ENCODE results near the gene MAPRE3. TPM values are rescaled to one million over a fixed set of nuclear protein-coding genes. Genes with fewer than 3 reads are reported as not detected.

The MAPRE3 gene
- total RNA-seq, 1 experiment from 2014 or later = 10.3 TPM

DNA sequence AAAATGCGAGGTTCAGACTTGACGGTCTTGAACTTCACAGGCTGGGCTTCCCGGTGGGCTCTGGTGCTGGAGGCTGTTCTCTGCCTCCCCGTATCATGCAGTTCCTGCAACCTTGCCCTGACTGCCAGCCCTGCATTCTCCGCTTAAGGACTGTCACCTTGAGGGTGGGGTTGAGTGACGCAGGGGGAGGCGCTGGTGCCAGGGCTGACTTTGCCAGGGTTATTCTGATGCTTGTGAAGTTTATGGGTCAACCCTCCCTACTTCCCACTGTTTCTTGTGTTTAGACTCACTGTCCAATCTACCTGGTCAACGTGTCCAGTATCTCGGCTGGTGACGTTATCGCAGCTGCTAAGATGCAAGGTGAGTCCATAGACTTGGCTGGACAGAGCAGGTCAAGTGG lies 37.5 kb upstream of the MAPRE3 start (continued):
- TF ChIP-seq ZNF263 (CRISPR knock-in tag; IDR thresholded peaks at IDR 0.05; ENCODE audit: low read depth) = no peak

GRCh38 chr2:26933431-26934334 lies 36.8 kb upstream of the MAPRE3 start:
- H3K27me3 Mint-ChIP-seq (ENCODE audit: low read depth) = no peaks in the 10 kb centered on the region
- no peak for DNase-seq (ENCODE audit: low spot score)
- no peak overlapping the region for H3K4me3 Mint-ChIP-seq
- ATAC-seq = no peak
- no peak overlapping the region for H3K27ac Mint-ChIP-seq
- no peaks in the 10 kb centered on the region for H3K36me3 Mint-ChIP-seq
- no peak for TF ChIP-seq TEAD4 (CRISPR knock-in tag; IDR thresholded peaks at IDR 0.05)
- TF ChIP-seq ELF4 (CRISPR knock-in tag; IDR thresholded peaks at IDR 0.05; ENCODE audit: low read depth) = no peak
- TF ChIP-seq NR1H2 (CRISPR knock-in tag; IDR thresholded peaks at IDR 0.05) = no peak
- TF ChIP-seq E2F1 (CRISPR knock-in tag; IDR thresholded peaks at IDR 0.05) = no peak
- TF ChIP-seq E2F5 (CRISPR knock-in tag; IDR thresholded peaks at IDR 0.05) = no peak
- no peak for TF ChIP-seq TEAD1 (CRISPR knock-in tag; IDR thresholded peaks at IDR 0.05)
- TF ChIP-seq, protein P1, sequence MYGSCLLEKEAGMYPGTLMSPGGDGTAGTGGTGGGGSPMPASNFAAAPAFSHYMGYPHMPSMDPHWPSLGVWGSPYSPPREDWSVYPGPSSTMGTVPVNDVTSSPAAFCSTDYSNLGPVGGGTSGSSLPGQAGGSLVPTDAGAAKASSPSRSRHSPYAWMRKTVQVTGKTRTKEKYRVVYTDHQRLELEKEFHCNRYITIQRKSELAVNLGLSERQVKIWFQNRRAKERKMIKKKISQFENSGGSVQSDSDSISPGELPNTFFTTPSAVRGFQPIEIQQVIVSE (CRISPR knock-in tag; IDR thresholded peaks at IDR 0.05; ENCODE audit: borderline replicate concordance) = no peak
- TF ChIP-seq, protein P2, sequence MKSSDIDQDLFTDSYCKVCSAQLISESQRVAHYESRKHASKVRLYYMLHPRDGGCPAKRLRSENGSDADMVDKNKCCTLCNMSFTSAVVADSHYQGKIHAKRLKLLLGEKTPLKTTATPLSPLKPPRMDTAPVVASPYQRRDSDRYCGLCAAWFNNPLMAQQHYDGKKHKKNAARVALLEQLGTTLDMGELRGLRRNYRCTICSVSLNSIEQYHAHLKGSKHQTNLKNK (CRISPR knock-in tag; IDR thresholded peaks at IDR 0.05) = no peak
- TF ChIP-seq GTF2I (CRISPR knock-in tag; conservative IDR thresholded peaks at IDR 0.05) = no peak
- no peak for TF ChIP-seq OVOL2 (CRISPR knock-in tag; IDR thresholded peaks at IDR 0.05; ENCODE audit: borderline replicate concordance)
- no peak for TF ChIP-seq ATF1 (CRISPR knock-in tag; IDR thresholded peaks at IDR 0.05)
- no peak for TF ChIP-seq USF1 (CRISPR knock-in tag; IDR thresholded peaks at IDR 0.05)
- no peak for TF ChIP-seq STAT6 (CRISPR knock-in tag; conservative IDR thresholded peaks at IDR 0.05; ENCODE audit: low read depth)
- TF ChIP-seq NR3C1 (CRISPR knock-in tag; conservative IDR thresholded peaks at IDR 0.05; ENCODE audit: low read depth) = no peak
- ChIA-PET POLR2A (no interaction called here), CTCF (interaction anchor here (1.0 to 5.2 kb wide), 9 partner anchors 9 to 90 kb away, joined by 3 to 24 read pairs (median 5); no protein-coding TSS in a partner anchor)
- no peaks in the 10 kb centered on the region for H3K4me1 Mint-ChIP-seq
- no peaks in the 10 kb centered on the region for H3K9me3 Mint-ChIP-seq

GRCh38 chr2:26934335-26934724 lies 36.1 kb upstream of the MAPRE3 start:
- DNase-seq (ENCODE audit: low spot score) (no peak), ATAC-seq (no peak)
- ChIA-PET POLR2A (no interaction called here), CTCF (interaction anchor here (1.0 to 5.2 kb wide), 9 partner anchors 8 to 90 kb away, joined by 3 to 24 read pairs (median 5); no protein-coding TSS in a partner anchor)
- H3K27me3 Mint-ChIP-seq (ENCODE audit: low read depth) = no peaks in the 10 kb centered on the region
- H3K9me3 Mint-ChIP-seq = no peaks in the 10 kb centered on the region
- H3K36me3 Mint-ChIP-seq = no peaks in the 10 kb centered on the region
- H3K4me1 Mint-ChIP-seq = peaks cover 3% of the 10 kb centered on the region; the same call in 1 of the 2 replicates
- no peak overlapping the region for H3K27ac Mint-ChIP-seq
- H3K4me3 Mint-ChIP-seq = no peak overlapping the region
- TF ChIP-seq ELF4 (CRISPR knock-in tag; IDR thresholded peaks at IDR 0.05; ENCODE audit: low read depth) (no peak), ZNF281 (CRISPR knock-in tag; IDR thresholded peaks at IDR 0.05) (no peak), JUN (CRISPR knock-in tag; IDR thresholded peaks at IDR 0.05) (no peak), ZNF219 (CRISPR knock-in tag; IDR thresholded peaks at IDR 0.05; ENCODE audit: borderline replicate concordance) (no peak), PRRX2 (CRISPR knock-in tag; IDR thresholded peaks at IDR 0.05) (no peak), SMAD4 (CRISPR knock-in tag; IDR thresholded peaks at IDR 0.05) (no peak), PREB (CRISPR knock-in tag; IDR thresholded peaks at IDR 0.05; ENCODE audit: borderline replicate concordance) (no peak), IRF2 (CRISPR knock-in tag; IDR thresholded peaks at IDR 0.05; ENCODE audit: borderline replicate concordance, low read depth) (no peak)

Data from WTC11 (cell line).